NCI-H345 (cell line): Measurements from ENCODE around the gene CDK5R2.
"Not testable (repeated sequence)": the region's sequence is repeated elsewhere in the genome, so short reads cannot be mapped to it uniquely, and the experiment has no call there.

Experiments used
- DNase-seq: peaks from one replicate; lab custom pipeline; 2025; lab: John Stamatoyannopoulos, UW

Gene CDK5R2

GRCh38 chr2:218959141-218959731 lies at the start of gene CDK5R2:
Gene CDK5R2 (plus strand): TSS chr2:218959666. CDS start chr2:218959821, 155 bp downstream.
- peak; percentile 97 for DNase-seq

DNA sequence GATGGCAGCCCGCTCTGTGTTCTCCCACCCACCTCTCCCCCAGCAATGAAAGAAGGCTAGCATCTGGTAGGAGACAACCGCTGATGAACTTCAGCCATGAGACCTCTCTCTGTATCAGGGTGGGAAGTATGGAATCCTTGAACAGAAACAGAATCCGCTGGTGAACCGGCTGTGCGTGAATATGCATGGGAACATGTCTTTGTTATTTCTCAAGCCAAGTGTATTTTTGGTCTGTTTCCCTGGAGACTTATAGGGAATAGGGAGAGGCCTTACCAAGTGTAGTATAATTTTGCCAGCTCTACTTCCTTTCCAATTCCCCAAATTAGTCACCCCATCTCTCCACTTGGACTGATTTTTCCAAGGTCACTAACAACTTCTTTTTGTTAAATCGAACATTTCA lies 48.7 kb upstream of the CDK5R2 start:
- DNase-seq = no peak

DNA sequence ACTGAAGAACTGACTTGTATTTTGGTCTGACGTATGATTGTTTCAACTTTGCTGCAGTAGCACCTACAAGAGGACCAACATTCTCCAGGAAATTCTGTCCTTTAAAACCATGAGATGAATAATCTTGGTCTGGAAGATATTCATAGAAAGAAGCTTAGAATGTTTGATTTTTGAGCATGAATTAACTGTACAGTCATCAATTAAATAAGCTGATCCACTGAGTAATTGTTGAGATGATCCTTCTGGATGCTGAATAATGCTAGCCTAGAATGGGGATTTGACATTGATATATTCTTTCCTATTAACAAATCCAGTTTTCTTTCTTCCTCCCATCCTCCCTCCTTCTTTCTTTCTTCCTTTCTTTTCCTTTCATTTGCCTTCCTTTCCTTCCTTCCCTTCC lies 39.0 kb upstream of the CDK5R2 start:
- DNase-seq = no peak

GRCh38 chr2:218924757-218925156 lies 34.7 kb upstream of the CDK5R2 start:
- DNase-seq = no peak

GRCh38 chr2:218925434-218925833 lies 34.0 kb upstream of the CDK5R2 start:
- no peak for DNase-seq

DNA sequence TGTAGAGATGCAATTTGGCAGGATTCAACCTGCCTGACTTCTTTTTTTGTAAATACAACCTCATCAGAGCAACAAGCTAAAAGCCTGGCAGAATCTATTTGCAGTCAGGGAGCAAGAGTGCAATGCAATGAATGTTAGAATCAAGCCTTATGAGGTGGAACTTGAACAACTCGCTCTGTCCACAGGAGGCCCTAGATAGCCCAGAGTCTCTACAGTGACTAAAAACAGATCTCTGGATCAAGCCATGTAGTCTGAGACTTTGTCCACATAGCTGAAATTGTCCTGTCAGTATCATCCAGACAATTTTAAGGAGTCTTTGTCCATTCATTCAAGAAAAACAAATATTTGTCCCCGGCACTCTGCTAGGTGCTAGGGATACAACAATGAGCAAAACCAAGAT lies 32.0 kb upstream of the CDK5R2 start:
- peak; percentile 29 for DNase-seq

- DNase-seq = no peak
Measured at GRCh38 chr2:218927876-218928275, 31.6 kb upstream of the CDK5R2 start.

DNA sequence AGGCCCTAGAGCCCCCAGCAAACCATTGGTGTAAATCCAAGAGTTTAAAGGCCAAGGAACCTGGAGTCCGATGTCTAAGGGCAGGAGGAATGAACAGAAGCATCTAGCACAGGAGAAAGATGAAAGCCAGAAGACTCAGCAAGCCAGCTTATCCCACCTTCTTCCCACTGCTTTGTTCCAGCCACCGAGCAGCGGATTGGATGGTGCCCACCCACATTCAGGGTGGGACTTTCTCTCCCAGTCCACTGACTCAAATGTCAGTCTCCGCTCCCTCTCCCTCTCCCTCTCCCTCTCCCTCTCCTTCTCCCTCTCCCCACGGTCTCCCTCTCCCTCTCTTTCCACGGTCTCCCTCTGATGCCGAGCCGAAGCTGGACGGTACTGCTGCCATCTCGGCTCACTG lies 29.0 kb upstream of the CDK5R2 start:
- not testable (repeated sequence) for DNase-seq

- not testable (repeated sequence) for DNase-seq
Measured at GRCh38 chr2:218931751-218932150, 27.7 kb upstream of the CDK5R2 start.

GRCh38 chr2:218944759-218945404 lies 14.6 kb upstream of the CDK5R2 start:
- no peak for DNase-seq

DNA sequence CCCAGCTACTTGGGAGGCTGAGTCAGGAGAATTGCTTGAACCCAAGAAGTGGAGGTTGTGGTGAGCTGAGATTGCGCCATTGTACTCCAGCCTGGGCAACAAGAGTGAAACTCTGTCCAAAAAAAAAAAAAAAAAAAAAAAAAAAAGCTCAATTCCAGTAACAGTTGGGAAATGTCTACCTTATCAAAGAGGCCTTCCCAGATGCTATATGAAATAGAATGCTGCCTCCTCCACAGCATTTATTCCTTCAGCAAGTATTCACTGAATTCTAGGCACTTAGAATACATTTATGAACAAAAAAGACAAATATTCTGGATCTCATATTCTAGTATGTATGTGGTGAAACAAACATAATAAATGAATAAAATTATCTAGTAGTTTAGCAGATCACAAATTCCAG lies 12.8 kb upstream of the CDK5R2 start:
- DNase-seq = no peak

- DNase-seq = no peak
Measured at GRCh38 chr2:218952160-218952559, 7.3 kb upstream of the CDK5R2 start.

- DNase-seq = no peak
Measured at GRCh38 chr2:218953366-218953954, 6.0 kb upstream of the CDK5R2 start.

DNA sequence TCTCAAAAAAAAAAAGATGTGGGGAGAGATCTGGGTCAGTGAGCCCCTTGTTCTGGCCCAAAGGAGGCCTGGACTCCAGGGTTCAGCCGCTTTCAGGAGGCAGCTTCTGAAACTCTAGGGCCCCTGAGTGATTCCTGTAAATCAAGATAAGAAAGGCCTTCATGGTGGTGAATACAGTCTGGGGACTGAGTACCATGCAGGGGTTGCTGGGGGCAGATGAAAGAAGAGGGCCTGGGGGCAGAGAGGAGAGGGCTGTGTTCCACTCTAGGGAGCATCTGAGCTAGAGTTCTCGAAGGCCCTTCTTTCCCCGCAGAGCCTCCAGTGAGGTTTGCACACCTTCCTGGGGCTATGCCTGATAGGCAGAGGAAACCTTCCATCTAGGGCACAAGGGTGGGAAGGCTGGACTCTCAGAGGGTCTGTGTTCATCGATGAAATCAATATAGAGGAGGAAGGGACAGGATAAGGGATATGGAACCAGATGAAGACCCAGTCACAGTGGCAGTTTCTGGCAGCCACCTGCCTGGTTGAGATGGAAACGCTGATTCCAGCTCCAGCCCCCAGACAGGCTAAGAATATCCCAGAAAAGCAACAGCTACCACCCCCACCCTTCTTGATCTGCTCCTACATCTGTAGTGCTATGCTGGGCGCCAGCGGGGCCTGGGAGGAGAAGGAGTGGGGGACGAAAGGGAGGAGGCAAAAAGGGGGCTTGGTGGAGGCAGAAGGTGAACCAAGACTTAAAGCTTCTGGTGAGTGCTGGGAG lies 4.7 kb upstream of the CDK5R2 start:
- DNase-seq = no peak

- DNase-seq = no peak
Measured at GRCh38 chr2:218956039-218956438, 3.4 kb upstream of the CDK5R2 start.

- DNase-seq = no peak
Measured at GRCh38 chr2:218957671-218958070, 1.8 kb upstream of the CDK5R2 start.

- DNase-seq = no peak
Measured at GRCh38 chr2:218958276-218958675, 1.2 kb upstream of the CDK5R2 start.

- no peak for DNase-seq
Measured at GRCh38 chr2:218959761-218960308, 369 bp downstream of the CDK5R2 start.

DNA sequence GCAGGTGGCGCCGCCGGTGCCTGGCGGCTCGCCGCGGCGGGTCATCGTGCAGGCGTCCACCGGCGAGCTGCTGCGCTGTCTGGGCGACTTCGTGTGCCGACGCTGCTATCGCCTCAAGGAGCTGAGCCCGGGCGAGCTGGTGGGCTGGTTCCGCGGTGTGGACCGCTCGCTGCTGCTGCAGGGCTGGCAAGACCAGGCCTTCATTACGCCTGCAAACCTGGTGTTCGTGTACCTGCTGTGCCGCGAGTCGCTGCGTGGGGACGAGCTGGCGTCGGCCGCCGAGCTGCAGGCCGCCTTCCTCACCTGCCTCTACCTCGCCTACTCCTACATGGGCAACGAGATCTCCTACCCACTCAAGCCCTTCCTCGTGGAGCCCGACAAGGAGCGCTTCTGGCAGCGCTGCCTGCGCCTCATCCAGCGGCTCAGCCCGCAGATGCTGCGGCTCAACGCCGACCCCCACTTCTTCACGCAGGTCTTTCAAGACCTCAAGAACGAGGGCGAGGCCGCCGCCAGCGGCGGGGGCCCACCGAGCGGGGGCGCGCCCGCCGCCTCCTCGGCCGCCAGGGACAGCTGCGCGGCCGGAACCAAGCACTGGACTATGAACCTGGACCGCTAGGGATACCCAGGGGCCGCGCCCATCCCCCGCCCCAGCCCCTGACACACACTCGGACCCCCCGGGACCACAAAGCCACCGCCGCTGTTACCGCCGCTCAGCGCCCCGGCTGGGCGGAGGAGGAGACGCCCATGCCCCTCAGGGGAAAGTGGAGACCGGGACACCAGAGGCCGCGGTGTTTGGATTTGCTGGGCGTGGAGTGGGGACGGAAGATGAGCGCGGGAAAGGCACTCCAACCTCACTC lies 1.1 kb downstream of the CDK5R2 start:
- DNase-seq = peak; percentile 52

GRCh38 chr2:218961229-218961628 lies 1.8 kb downstream of the CDK5R2 start:
- DNase-seq = no peak
